ENCODE data around the gene DSG4.

The DSG4 gene

GRCh38 chr18:31399306-31400032 is 22.9 kb downstream of the DSG4 start:
- TF ChIP-seq, protein P1, sequence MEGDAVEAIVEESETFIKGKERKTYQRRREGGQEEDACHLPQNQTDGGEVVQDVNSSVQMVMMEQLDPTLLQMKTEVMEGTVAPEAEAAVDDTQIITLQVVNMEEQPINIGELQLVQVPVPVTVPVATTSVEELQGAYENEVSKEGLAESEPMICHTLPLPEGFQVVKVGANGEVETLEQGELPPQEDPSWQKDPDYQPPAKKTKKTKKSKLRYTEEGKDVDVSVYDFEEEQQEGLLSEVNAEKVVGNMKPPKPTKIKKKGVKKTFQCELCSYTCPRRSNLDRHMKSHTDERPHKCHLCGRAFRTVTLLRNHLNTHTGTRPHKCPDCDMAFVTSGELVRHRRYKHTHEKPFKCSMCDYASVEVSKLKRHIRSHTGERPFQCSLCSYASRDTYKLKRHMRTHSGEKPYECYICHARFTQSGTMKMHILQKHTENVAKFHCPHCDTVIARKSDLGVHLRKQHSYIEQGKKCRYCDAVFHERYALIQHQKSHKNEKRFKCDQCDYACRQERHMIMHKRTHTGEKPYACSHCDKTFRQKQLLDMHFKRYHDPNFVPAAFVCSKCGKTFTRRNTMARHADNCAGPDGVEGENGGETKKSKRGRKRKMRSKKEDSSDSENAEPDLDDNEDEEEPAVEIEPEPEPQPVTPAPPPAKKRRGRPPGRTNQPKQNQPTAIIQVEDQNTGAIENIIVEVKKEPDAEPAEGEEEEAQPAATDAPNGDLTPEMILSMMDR (IDR thresholded peaks at IDR 0.05): no peak

DNA sequence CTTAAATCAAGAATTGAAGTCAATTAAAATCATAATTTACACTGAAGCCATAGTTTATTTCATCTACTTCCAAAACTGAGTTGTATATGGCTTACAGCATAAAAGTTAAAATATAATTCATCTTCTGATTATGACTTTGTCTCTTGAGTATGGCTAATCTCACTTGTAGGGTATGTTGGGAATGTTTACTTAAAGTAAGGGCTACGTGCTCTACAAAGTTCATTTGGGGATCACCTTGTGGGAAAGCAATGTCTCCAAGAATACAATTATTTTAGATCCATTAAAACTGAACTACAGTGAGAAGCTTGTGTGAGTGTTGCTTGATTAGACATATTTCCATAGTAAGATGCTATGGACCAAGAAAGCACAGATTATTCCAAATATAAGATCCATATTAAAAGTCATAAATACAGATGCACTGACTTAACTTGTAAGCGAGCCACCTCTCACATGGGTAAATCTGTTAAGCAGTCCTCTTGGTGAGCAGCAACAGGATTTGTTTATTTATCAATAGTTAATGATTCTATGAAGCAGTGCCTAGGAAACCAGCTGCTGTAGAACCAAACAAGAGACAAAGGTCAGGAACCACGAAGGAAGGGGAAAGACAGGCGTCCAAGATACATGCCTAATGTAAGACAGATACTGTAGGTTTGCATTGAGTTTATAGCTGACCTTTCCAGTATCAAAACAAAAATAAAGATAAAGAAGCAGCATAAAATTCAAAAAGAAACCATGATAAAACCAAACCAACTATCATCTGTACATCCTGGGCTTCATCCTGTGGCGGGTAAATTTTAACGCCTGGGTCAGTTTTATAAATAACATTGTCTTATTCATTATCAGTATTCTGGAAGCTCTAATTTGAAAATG is 24.8 kb downstream of the DSG4 start:
- TF ChIP-seq, protein P1 (IDR thresholded peaks at IDR 0.05): no peak

GRCh38 chr18:31402026-31402373 is 25.4 kb downstream of the DSG4 start:
- TF ChIP-seq, protein P1 (IDR thresholded peaks at IDR 0.05): no peak

- TF ChIP-seq, protein P1 (IDR thresholded peaks at IDR 0.05): no peak
These were observed 26.8 kb downstream of the DSG4 start for GRCh38 chr18:31403409-31403808.

GRCh38 chr18:31407649-31408048 is 31.1 kb downstream of the DSG4 start:
- TF ChIP-seq, protein P1 (IDR thresholded peaks at IDR 0.05): no peak

DNA sequence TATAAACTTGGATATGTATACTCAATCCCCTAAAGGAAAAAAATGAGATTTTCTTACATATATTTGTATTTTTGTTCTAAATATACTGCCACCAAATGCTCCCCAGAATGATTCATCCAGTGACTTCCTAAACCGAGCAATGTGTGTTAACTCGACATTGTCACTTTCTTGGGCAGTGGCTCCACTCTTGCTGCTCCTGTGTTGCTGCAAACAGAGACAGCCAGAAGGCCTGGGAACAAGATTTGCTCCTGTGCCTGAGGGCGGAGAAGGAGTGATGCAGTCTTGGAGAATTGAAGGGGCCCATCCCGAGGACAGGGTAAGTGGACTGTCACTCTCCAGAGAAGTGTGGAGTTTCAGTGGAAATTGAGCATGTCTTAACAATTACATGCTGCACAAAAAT is 32.7 kb downstream of the DSG4 start:
- TF ChIP-seq, protein P1 (IDR thresholded peaks at IDR 0.05): no peak

DNA sequence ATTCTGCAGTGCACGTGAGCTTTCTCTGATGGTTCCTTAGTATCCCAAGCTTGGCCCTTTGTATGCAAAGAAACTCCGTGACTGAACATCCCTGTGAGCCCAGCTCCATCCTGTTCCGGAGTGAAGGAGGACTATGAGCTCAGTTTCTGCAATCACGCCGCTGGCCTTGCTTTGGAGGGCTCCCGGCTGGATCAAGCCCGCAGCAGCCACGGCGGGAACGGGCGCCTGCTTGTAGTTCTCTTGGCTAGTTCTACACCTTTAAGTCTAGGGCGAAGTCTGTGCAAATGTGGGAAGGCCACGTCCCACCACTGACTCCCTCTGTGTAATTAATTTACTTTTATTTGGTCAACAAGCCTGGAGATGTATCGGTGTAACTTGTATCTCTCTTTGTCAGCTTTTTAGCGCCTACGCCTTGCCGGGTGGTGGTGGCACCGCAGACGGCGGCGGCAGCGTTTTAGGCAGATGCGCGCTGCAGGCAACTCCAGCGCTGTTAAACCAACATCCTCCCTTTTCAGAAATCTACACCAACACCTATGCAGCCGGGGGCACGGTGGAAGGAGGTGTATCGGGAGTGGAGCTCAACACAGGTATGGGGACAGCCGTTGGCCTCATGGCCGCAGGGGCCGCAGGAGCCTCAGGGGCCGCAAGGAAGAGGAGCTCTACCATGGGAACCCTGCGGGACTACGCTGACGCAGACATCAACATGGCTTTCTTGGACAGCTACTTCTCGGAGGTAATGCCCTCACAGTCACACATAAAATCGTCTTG is 34.3 kb downstream of the DSG4 start:
- TF ChIP-seq, protein P1 (IDR thresholded peaks at IDR 0.05): no peak

Measured in LNCAP (cell line).